Activated CD4-positive, alpha-beta T cell treated with anti-CD3 and anti-CD28 coated beads for 4 hours (primary cell): ENCODE results near the gene GNRHR.

Source experiments
- DNase-seq, 2 donors: peaks; one replicate each; pipeline ENCODE4 v3.0.0-alpha.2; 2020

The GNRHR gene

DNA sequence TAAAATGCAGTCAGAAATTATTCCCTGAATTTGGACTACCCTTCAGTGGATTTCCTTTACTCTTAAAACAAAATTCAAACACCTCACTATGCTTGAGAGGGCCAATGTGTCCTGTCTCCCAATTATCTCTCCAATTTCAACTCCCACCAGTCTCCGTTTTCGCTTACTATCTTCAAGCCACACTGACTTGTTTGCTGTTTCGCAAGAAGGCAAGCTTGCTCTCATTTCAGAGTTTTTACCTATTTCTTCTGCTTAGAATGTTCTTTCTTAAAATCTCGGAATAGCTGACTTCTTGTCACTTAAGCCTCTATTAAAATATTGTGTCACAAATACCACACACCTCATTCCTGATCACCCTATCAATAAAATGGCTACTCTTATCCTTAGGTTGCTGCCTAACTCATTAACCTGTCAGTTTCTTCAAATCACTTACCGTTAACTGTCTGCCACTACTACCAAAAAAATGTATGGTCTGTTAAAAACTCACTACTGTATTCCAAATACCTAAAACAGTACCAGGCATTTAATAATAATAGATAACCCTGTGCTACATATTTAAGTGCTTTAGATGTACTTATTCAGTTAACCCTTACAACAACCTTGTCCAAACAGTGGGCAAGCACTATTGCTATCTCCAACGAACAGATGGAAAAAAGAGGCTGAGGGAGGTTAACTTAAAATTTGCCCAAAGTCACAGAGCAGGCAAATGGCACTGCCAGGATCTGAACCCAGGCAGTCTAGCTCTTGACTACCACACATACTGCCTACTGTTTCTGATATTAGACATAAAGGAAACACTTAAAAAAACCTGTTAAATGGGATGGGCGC is 56.1 kb downstream of the GNRHR start:
- DNase-seq = no peak

GRCh38 chr4:67696061-67696460 is 58.1 kb downstream of the GNRHR start:
- no peak for DNase-seq

DNA sequence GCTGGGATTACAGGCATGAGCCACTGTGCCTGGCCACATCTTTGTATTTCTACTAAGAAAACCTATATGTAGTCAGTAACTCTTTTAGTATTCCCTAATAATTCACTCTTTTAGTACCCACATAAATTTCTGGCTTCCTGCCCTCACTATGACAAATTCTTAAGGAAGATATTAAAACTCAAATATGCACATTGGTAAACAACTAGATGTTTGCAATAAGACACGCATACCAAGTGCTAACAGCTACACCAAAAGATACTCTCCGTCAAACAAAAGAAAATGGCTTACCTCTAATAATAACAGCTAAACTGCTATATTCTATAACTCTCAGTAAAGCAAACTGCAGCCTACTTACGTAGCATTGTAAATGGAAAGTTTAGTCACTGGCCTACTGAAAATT is 59.5 kb downstream of the GNRHR start:
- no peak for DNase-seq

GRCh38 chr4:67691328-67691727 is 62.9 kb downstream of the GNRHR start:
- no peak for DNase-seq
